Right kidney (tissue), 1 donor: ENCODE measurements around the gene PHACTR3.

Source experiments
- DNase-seq: peaks from one replicate; pipeline ENCODE4 v3.0.0-alpha.2; 2016

PHACTR3 gene

DNA sequence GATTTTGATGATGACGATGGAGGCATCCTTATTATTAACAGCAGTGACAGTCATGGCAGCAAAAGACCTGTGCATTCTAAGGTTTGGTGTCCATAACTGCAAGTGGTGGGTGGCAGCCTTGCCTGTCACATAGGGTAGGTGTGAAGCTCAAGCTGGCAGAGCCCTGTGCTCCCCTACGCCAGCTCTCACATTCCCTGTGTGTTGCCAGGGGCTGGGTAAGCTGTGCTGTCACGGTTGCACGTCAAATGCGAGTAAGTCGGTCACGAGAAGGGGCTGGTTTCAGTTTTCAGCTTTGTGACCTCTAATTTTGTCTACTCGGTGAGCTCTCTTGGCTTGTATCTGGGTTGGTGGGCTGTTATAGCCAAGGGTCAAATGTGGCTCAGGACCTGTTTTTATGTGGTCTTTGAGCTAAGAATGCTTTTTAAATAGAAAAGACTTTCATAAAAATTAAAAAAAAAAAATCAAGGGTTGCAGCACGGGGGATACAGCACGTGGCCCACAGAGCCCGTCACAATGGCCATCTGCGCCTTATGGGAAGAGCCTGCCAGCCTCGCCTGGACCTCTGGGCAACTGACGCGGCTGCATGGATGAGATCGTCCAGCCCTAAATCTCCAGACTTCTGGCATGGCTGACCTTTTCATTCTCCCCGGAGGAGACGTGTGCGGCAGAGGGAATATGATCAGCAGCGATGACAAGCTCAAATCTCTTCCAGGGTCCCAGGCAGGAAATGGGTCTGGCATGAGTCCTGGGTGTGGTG is 148.5 kb downstream of the PHACTR3 start:
- DNase-seq, result no peak

DNA sequence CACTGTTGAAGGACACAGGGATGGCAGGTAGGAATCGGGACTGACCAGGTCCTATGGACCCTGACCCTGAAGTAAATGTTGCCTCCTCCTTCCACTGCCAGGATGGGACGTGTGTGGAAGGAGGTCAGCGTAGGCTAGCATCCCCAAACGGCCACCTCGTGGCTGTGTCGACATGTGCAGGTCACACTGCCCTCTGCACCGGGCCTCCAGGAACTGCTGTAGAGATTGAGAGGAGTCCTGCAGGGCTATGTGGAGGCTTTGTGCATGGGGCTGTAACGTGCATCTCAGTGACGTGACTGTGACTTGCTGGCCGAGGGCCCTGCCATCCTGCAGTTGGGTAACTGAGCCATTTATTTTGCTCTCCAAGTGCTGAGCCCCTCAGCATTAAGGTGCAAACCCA is 149.5 kb downstream of the PHACTR3 start:
- DNase-seq, result no peak

DNA sequence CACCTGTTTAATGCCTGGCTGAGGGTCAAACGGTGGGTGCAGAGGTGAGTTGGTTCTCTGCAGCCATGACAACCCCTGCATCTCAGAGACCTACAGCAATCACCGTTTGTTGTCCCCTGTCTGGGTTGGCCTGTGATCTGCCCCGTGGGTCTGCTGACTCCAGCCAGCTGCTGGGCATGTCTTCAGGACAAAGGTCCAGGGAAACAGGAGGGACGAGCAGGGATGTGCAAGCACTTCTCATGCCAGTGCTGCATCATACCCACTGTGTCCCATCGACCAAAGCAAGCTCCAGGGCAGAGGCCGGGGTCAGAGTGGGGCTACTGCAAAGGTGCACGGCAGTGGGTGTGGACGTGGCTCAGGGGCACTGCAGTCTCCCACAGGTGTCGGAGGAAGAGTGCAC is 150.2 kb downstream of the PHACTR3 start:
- DNase-seq, result no peak

DNA sequence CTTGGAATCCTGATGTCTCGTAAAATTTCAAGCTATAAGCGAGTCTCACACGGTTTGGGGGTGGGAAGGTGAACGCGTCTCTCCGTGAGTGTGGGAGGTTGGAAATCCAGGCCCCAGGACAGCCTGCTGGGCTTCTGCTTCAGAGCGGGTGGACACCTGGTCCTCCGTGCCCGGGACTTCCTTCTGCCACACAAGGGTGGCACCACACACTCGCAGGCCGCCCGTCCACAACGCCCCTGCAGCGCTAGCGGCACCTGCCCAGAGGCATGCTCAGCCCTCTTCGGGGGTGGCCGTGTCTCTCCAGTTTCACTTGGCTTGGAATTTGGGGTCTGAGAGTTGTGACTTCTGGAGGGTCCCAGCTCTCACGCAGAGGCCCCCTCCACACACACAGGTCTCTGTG is 151.9 kb downstream of the PHACTR3 start:
- no peak for DNase-seq

DNA sequence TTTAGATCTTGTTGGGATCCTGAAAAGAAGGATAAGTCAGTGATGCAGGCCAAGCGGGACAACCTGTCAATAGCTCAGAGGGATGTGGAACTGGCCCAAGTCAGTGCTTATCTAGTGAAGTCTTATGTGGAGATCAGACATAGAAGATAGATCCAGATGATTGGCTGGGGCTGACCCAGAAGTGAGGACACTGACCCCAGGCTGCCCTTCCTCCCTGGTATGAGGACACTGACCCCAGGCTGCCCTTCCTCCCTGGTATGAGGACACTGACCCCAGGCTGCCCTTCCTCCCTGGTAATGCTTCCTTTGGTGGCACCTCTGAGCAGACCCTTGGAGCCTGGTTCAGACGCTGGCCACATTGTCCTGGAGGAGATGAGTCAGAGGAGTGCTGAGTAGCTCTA is 159.7 kb downstream of the PHACTR3 start:
- DNase-seq, result no peak

DNA sequence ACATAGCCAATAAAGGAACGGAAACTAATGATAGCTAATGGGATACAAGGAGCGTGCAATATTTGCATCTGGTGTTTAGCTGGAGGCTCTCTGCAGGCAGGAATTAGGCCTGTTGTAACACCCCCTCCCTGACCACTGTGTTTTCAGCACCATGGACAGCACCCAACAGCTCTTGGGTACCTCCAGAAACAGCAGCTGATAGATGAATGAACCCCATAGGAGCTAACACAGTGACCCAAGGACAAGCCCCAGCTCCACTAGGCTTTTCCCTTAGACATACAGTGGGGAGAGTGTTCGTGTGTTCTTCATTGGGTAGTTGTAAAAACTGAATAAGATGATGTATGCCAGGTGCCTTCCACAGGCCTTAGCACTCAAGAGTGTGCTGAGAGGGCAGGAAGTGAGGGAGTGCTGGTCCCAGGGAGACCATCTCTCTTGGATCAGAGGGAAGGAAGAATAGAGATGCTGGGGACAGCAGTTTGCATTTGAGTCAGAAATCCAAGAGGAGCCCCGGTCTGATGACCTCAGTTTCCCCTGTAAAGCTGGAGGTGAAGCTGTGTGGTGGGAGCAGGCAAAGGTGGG is 161.3 kb downstream of the PHACTR3 start:
- no peak for DNase-seq

DNA sequence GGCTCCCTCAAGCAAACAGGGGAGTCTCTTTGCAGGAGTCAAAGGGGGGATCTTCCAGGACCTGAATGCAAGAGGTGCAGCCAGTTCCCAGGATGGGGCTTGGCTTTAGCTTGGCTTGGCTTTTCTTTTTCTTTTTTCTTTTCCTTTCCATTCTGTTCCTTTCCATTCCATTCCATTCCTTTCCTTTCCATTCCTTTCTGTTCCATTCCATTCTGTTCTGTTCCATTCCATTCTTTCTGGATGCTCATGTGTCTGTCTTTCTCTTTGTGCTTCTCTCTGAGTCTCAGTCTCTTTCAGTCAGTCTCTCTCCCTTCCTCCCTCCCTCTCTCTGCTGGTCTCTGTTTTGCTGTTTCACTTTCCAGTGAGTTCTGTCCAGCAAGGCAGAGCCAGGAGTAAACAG is 163.3 kb downstream of the PHACTR3 start:
- DNase-seq, result no peak

DNA sequence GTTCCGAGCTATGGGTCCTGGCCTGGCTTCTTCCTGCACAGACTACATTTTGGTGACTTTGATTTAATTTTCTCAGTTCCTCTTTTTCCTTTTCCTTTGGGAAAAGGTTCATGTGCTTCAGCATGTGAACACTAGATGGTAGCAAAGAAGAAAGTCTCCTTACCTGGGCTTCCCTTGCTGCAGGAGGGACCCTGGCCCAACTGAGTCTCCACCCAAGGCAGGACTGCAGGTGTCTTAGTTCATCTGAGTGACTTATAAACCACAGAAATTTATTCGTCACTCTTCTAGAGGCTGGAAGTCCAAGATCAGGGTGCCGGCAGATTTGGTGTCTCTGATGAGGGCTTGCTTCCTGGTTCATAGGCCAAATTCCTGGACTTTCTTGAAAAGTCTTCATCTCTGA is 165.9 kb downstream of the PHACTR3 start:
- DNase-seq, result no peak

DNA sequence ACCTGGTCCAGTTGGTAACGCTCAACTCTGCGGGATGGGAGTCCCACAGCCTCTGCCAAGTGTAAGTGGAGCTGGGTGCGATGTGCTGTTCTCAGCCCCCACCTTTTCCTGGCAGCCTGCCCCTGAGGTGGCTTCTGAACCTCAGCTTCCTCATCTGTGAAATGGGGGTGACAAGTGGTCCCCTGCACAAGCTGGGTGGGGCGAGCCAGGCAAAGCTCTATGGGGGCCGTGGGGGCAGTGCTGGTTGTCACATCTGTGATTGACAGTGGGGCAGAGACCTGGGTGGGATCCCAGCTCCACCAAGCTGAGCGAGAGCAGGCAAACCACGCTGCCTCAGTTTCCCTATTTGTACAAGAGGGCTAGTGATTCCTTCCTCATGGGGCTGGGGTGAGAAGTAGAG is 166.5 kb downstream of the PHACTR3 start:
- DNase-seq, result no peak

DNA sequence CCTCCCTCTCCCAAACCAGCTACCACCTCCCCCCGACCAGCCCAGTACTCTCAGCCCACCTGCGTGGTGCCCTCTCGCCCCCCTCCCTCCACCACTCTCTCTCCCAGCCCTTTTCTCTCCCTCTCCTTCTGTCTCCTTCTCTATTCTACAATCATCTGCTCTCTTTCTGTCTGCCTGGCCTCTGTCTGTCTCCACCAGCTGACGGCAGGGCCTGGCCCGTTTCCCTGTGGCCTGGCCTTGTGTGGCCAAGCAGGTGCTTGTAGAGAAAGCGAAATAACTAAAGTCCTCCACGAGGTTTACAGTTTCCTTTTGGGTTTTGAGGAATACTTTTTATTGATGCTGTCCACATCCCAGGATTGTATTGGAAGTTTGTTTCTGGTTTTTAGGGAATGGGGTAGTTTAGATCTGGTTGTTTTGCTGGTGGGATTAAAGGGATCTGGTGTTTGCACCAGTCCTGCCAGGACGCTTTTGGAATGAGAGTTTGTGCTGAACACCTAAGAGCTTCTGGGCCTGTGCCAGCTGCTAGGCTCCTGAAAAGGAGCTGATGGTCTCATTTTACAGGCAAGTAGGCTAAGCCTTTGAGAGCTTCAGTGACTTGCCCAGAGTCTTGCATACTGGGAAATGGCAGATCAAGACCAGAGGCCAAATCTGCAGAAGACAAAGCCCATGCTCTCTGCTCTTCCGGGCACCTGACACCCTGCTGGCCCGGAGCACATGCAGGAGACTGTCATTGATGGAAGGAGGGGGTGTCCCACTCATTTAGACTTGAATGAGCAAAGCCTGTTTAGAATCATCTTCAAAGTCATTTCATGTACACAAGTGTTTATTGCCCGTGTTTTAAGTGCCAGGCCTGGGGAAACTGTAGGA is 167.4 kb downstream of the PHACTR3 start:
- DNase-seq, result no peak

DNA sequence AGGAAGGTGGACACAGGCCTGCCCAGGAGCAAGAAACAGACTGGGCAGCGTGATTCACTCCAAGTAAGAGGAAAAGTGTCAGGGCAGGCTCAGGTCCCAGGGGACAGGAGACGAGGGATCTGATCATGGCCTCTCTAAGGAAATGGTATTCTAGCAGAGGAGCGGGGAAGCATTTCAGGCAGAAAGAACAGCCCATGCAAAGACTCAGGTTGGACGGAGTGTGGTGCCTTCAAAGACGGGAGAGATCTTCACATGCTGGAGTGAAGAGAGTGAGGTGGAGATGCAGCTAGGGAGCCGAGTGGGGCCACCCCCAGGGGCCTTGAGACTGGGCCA is 168.0 kb downstream of the PHACTR3 start:
- DNase-seq, result no peak

DNA sequence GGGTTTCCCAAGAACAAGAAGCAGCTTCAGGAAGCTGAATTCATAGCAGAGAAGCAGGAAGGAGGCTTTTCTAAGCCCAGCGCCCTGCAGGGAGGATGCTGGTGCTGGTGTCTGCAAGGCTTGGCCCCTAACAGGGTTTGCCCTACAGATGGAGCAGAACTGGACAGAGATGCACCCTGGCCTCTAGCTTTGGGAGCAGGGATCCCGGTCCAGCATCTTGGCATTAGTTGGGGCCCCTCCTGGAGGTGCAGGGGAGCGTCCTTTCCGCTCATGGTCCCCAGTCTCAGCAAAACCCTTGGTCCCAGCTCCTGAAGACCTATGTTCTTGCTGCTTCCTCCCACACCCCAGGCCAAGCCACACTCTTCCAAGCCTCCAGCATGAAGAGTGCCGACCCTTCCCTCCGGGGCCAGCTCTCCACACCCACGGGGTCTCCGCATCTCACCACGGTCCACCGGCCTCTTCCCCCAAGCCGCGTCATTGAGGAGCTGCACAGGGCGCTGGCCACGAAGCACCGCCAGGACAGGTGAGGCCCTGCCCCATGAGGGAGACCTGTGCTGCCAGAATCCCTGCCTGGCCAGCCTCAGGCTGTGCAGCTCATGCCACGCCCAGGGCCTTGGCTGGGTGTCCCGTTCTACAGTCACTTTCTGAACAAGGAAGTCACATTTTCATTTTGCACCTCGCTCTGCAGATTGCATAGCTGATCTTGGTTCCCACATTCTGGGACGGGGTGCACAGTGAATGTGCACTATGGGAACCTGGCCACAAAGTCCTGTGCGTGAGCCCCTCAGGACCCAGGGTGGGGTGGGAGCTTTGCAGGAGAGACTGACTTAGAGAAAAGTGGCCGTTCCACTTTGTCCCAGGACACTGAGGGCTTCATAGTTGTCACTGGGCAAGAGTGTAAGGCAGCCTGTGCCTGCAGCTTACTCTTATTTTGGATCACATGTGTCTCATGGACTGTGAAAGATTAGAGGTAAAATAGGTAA is 168.9 kb downstream of the PHACTR3 start:
- no peak for DNase-seq

DNA sequence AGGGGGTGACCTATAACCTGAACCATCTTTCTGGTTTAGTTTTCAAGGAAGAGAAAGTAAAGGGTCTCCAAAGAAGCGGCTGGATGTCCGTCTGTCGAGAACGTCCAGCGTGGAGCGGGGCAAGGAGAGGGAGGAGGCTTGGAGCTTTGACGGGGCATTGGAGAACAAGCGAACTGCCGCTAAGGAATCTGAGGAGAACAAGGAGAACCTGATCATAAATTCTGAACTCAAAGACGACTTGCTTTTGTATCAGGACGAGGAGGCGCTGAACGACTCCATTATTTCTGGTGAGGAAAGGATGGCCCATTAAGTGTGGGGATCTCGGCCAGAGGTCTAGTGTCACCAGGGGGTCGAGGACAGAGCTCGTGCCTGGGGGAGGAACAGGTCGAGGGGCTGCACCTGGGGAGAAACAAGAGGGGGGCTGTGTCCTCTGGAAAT is 169.9 kb downstream of the PHACTR3 start:
- DNase-seq, result no peak

DNA sequence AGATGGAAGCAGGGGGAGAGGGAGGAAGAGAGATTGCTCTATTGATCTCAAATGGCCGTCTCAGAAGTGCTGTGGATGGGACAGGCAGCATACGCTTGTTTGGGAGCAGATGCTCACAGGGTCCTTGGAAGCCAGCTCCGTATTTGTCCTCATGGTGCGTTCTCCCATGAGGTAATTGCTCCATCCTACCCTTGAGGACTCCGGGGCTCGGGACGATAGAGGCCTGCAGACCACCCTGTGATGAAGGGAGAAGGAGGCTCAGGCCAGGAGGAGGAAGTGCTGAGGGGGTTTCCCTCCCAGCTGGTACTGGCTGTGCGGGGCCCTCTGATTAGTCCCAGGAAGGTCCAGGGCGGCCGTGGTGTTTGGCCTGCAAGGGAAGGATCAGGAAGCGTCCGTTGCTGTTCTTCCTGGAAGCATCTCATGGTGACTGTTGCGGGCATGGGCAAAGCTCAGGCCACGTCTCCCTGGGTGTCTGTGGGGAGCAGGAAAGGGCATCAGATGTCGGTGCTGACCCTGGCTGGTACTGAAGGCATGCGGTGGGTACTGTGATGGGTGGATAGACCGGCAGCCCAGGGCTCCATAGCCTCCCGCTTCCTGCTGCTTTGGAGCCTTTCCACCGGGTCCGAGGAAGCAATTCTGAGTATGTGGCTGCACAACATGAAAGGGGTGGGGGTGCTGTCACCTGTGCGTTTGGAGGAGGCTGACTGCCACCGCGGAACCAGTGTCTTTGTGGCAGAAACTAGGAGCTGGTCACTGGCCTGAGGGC is 170.8 kb downstream of the PHACTR3 start:
- DNase-seq, result no peak

DNA sequence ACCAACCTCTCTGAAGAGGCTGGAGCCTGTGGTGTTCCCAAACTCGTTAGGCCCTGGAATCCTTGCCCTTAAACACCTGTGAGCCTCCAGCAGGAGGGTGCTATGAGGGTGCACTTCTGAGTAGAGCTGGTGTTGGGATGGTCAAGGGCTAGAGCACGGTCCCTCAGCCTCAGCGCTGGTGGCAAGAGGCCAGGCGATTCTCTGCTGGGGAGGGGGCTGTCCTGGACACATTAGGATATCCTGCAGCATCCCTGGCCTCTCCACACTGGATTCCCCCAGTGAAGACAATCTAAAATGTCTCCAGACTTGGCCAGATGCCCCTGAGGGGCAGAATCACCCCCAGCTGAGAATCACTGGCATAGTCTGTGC is 171.3 kb downstream of the PHACTR3 start:
- no peak for DNase-seq

DNA sequence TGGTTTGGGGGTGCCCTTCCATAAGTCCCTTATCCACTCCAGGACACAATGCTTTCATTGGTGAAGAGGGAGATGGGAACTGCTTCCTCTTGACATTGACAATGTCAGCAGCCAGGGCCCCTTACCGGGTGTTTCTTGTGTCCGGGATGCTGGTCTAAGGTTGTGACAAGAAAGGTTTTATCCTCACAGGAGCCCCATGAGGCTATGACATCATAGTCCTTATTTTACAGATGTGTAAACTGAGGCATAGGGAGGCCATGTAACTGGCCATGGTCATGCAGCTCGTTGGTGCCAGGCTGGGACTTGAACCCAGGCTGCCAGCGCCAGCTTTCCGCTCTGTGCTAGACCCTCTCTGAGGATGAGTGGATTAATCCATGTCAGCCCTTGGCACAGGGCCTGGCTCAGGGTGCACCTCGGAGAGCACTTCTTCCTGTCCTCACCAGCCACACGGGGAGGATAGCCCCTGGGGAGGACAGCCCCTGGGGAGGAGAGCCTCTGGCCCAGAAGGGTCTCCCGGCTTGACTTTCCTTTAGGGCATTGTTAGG is 171.8 kb downstream of the PHACTR3 start:
- DNase-seq, result no peak

DNA sequence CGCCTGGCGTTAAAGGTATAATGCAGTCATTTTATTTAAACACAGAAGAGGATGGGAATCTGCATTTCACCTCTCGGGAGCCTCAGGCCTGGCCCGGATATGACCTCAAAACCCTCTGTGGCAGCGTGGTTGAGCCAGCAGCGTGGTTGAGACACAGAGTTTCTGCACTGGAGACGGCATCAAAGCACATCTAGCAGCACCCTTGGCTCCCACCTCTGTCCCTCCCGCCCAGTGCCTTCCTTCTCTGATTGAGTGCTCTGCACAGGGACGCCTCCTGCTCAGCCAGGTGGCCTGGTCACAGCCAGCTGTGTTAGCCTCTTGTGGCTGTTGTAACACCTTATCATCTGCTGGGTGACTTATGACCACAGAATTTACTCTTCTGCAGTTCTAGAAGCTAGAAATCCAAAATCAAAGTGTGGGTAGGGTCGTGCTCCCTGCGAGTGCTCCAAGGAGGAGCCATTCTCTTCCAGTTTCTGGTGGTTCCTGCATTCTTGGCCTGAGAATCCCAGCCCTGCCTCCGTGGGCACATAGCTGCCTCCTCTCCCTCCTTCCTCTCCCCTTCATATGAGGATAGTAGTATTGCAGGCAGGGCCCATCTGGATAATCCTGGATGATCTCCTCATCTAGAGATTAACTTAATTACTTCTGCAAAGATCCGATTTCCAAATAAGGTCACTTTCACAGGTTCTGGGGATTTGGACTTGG is 172.4 kb downstream of the PHACTR3 start:
- no peak for DNase-seq

DNA sequence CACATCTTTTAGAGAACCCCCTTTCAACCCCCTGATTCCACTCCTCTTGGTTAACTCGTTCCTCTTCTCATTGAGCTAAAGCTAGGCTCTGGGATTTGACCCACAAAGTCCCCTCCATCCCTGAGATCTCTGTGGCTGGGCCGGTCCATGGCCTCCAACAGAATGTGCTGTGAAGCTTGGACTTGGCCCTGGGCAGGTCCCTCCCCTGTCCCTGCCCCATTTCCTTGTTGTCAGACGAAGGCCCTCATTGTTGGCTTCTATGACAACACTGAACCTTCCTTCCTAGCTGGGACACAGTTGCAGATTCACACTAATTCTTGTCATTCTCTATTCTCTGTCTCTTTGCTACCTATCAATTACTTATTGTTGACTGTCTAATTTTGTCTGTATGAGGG is 173.0 kb downstream of the PHACTR3 start:
- no peak for DNase-seq

DNA sequence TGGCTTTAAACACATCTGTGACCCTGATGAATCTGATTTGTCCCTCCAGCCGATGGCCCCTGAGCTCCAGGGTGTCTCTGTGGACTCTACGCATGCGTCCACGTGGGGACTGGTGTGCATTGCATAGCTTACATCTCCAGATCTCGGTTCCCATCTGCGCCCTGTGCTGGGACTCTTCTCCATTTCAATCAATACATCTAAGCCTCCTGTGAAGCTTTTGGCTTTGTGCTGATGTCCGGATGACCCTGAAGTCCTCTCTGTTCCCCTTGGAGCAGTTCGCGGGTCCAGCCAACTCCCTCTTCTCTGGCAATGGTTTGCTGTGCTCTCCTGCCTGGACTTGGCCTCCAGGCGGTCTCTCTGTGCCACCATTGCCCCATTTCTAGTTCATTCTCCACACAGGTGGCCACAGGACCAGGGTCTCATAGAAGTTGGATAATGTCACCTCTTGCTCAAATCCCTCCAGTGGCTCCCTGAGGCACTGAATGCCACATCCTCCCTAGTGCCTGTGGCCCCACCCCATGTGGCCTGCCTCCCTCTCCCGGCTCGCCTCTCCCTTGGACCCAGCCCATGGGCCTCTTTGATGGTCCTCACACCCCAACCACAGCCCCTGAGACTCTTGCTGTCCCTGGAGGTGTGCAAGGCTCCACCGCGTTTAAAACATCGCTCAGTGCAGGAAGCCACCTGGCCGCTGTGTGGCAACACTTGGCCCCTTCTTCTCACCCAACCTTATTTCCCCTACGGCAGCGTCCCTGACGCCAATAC is 173.7 kb downstream of the PHACTR3 start:
- no peak for DNase-seq
